Eye (tissue), 1 donor: ENCODE results near the gene ZNF211.

ENCODE experiments used
- DNase-seq: peaks from one replicate; pipeline ENCODE4 v3.0.0-alpha.2; 2015

ZNF211 gene

DNA sequence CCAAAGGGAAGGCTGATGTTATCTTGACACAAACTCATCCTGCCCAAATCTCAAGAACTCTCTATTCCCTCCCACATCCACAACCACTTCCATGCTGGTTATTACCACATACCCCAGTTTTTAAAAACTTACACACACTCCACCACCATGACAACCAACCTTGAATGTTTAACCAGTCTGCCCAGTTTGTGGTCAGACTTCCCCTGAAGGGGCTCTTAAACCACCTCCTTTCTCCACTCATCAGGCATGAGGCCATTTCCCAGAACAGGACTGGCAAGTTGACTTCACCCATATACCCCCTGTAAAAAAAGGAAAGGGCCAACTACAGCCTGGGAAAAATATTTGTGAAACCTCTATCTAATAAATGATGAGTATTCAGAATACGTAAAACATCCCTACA, 23.4 kb downstream of the ZNF211 start:
- DNase-seq = no peak

DNA sequence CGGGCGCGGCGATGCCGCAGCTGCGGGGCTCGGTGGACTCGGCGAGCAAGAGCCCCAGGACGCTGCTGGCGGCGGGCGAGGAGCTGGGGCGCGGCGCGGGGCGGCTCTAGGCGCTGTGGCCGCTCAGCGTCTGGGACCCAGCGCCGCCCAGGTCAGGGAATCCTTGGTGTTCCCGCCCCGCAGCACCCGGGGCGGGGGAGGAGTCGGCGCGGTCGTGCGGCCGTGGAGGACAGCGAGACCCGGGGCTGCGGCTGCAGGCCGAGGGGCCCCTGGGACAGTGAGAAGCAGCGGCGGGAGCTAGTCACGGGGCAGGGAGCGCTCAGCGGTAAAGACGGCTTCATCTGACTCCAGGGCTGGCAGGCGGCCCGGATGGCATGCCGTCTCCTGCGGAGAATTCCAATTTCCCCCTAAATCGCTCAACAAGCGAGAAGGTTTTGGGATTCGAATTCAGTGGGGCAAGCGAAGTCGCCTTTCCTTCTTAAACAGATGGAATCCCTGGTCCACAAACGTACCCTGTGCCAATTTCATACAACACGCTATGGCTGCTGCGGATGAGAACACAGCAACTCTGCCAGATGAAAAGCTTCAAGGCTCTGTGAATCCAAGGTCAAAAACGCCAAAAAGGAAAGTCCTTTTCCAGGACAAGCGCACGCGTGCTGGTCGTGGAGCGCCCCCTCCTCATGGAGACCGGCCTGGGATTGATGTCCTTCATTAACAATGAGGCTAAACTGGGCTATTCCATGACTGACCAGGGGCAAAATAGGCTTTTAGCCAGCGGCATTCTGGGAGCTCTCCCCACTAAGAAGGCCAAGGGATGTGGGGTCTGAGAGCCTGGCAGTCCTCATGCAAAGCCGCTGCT, 31.5 kb downstream of the ZNF211 start:
- peak; percentile 82 for DNase-seq

DNA sequence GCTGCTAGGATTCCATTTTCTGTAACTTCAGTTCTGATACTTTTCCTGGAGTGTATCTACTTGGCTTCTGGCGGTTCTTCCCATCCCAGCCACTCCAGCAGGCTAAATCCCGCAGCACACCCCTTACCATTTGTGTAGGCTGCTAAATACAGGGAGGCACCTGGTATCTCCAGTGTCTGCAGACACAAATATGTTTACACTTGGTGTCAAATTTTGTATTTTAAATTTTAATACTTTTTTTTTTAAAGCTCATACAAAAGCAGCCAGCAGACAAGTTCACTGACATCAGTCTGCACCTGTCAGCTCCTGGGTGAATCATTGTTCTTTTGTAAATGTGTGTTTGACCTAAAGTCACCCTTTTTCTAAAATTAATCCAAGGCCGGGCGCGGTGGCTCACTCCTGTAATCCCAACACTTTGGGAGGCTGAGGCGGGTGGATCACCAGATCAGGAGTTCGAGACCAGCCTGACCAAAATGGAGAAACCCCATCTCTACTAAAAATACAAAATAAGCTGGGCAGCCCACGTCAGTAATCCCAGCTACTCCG, 32.4 kb downstream of the ZNF211 start:
- DNase-seq = no peak

DNA sequence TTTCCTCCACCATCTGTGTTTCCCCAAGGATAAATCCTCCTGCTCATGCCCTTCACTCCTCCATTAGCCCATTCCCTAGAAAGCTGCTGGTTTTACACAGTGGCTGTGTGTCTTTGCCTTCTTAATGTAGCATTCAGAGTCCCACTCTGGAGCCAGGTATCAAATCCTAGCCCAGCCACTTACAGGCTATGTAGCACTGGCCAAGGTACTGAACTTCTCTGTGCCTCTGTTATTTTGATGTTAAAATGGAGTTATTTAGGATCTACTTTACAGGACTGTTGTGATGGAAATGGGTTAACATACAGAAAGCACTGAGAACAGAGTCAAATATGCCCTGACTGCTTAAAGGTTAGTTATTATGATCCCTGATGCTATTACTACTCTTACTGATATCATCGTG, 34.3 kb downstream of the ZNF211 start:
- DNase-seq = no peak

DNA sequence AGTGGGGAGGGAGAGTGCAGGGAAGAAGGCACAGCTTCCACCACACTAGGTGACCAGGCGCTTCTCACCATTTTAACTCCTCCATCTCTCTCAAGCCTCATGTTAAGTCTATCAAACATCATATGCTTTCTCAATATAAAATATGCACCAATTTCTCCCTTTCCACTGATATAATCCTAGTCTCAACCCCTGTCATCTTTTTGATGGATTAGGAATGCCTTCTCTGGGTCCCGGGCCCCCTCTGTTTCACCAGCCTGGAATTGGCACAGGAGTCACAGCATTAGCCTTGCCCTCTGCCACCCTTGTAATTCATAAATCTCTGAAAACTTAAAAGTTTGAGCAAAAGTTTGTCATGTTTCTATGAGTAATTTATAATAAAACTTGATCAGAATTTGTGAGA, 35.7 kb downstream of the ZNF211 start, which contains the start of gene ZSCAN4:
Gene ZSCAN4, plus strand, starts transcription at position 301 of the 400 bp plus-strand sequence. CDS start 7,211 bp downstream, outside the sequence.
- DNase-seq = no peak

DNA sequence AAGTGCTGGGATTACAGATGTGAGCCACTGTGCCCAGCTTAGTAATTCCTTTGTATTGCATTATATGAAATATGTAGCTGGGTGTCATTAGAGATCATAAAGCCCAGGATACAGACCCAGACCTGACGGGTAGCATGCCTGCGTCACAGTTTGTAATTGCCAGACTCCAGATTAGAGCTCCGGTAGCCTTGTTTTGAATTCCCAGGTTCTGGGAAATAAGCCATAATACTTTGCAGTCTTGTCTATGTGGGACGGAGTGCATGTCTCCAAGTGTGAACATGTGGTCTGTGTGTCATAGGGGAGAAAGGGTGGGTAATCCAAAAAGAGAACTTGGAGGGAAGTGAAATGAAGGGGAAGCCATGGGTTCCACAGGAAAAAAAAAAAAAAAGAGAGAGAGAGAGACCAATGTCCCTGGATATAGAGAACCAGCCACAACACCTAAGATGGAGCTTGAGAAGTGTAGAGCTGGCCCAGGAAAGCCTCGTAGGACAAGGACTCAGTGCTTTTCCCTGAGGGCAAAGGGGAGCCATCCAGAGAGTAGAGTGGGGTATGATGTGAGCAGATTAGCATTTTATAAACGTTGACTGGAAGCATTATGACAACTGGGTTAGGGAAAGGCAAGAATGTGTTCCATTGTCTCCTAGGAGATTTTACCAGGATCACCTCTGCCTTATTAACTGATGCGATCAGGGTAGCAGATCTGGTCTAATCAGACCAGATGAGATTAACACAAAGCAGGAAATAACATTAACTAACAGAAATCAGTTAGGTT, 38.3 kb downstream of the ZNF211 start:
- no peak for DNase-seq

DNA sequence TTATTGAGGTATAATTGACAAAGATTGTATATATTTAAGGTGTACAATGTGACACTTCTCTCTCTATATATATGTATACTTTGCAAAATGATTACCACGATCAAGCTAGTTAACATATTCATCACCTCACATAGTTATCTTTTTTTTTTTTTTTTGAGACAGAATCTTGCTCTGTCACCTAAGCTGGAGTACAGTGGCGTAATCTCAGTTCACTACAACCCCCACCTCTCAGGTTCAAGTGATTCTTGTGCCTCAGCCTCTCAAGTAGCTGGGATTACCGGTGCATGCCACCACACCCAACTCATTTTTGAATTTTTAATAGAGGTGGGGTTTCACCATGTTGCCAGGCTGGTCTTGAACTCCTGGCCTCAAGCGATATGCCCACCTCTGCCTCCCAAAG, 39.5 kb downstream of the ZNF211 start:
- DNase-seq = no peak

DNA sequence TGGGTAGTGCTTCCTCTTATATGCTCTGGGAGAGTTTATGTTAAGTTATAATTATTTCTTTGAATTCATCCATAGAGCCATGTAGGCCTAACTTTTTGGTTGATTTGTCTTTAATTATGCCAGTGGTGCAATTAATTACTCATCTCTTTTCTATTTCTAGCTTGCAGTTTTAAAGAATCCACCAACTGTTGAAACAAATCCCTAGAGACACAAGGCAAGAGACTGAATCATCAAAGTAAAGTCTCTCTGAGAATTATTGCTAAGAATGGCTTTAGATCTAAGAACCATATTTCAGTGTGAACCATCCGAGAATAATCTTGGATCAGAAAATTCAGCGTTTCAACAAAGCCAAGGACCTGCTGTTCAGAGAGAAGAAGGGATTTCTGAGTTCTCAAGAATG, 42.9 kb downstream of the ZNF211 start:
- DNase-seq = no peak

DNA sequence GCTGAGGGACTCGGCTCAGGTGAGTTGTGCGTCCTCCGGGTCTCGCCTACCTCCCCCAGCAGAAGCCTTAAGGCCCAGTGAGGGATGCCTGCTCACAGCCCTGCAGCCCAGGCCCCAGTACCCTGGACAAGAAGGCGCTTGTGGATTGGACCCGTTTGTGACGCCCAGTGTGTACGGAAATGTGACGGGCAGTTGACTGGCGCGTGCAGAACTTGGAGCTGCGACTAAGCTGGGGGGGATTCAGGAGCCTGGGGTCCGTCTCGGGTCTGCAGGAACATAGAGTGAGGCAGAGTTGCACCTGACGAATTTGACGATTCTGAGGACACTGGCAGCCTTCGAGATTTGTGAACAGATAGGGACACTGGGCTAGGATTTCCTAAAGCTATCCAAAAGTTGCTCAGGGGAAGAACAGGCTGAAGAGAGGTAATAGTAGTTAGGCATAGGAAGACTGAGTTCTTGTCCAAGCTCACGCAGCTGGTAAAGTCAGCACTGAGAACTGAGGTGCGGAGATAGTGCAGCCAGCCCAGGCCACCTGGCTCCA, 49.3 kb downstream of the ZNF211 start:
- no peak for DNase-seq

DNA sequence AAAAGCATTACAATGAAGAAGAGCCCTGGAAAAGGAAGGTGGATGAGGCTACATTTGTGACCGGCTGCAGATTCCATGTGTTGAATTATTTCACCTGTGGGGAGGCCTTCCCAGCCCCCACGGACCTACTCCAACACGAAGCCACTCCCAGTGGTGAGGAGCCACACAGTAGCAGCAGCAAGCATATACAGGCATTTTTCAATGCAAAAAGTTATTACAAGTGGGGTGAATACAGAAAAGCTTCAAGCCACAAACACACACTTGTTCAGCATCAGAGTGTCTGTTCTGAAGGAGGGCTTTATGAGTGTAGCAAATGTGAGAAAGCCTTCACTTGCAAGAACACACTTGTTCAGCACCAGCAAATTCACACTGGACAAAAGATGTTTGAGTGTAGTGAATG, 53.8 kb downstream of the ZNF211 start:
- no peak for DNase-seq

DNA sequence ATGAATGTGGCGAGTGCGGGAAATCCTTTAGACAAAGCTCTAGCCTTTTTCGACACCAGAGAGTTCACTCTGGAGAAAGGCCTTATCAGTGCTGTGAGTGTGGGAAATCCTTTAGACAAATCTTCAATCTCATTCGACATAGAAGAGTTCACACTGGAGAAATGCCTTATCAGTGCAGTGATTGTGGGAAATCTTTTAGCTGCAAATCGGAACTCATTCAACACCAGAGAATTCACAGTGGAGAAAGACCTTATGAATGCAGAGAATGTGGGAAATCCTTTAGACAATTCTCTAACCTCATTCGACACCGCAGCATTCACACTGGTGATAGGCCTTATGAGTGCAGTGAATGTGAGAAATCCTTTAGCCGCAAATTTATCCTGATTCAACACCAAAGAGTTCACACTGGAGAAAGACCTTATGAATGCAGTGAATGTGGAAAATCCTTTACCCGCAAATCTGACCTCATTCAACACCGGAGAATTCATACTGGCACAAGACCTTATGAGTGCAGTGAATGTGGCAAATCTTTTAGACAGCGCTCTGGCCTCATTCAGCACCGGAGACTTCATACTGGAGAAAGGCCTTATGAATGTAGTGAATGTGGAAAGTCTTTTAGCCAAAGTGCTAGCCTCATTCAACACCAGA, 54.5 kb downstream of the ZNF211 start:
- DNase-seq = no peak

DNA sequence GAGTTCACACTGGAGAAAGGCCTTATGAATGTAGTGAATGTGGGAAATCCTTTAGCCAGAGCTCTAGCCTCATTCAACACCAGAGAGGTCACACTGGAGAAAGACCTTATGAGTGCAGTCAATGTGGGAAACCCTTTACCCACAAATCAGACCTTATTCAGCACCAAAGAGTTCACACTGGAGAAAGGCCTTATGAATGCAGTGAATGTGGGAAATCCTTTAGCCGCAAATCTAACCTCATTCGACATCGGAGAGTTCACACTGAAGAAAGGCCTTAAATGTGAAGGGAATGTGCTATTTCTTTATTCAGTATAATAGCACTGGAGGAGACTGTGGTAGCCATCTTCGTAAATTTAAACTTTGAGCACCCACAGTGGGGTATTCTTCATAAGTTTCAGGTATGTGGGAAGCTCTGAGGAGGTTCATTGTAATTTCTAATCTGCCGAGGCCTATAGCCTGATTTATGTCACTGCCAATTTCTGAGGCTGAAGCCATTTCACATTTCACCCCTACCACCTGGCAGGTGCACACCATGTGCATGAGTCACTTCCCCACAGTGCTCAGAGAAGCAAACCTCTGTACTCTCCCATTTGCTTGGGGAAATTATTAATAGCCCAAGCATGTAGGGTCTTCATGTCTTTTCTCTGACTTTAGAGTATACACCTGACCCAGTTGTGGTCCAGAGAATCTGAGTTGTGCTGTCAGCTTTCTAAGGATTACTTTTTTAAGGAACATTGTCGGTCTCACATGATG, 55.2 kb downstream of the ZNF211 start:
- no peak for DNase-seq

DNA sequence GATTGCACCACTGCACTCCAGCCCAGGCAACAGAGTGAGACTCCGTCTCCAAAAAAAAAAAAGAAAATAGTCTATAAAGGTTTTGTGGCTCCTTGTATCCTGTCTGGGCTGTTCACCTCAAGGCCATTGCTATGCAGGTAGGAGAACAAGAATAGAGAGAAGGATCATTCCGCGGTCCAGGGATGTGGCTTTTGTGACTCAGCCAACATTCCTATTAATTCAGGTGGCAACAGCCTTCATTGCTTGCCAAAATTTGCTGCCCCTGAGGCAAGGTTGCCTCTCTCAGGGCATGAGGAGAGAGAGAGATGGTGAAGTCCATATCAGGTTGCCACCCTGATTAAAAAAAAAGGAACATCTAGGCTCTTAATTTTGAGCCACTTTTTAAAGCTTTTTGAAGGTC, 56.8 kb downstream of the ZNF211 start:
- DNase-seq = no peak
